Stimulated activated CD4-positive, alpha-beta T cell treated with anti-CD3 and anti-CD28 coated beads, Interleukin-12 subunit alpha, Interleukin-12 subunit beta, amount 100 ng/mL, for 4 hours (primary cell): ENCODE measurements around the gene BCL2L1.
"Not testable (repeated sequence)": the region's sequence is repeated elsewhere in the genome, so short reads cannot be mapped to it uniquely, and the experiment has no call there.

Experiments
- DNase-seq: peaks from one replicate; pipeline ENCODE4 v3.0.0-alpha.2; 2020

BCL2L1 gene

DNA sequence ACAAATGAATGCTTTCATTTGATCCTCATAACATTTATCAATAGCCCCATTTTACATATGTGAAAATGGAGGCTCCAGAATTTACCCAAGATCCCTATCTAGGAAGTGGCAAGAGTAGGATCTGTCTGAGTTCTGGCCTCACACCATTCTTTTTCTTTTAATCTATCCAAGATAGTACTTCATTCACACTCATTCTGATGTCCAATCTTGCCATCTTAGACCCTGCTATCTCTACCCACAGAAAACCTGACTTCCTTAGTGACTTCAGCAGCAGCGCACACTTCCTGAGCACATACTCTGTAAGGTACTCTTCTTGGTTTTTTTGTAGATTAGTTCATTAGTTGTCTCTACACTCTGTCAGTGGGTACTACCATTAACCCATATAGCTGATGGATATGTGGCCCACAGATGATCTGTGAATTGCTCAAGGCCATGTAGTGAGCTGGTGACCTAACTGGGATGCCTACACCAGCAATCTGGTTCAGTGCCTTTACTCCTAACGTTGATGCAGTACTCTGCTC is 48.7 kb downstream of the BCL2L1 start:
- no peak for DNase-seq

- DNase-seq, result no peak
Measured at GRCh38 chr20:31673435-31673834, 49.2 kb downstream of the BCL2L1 start.

DNA sequence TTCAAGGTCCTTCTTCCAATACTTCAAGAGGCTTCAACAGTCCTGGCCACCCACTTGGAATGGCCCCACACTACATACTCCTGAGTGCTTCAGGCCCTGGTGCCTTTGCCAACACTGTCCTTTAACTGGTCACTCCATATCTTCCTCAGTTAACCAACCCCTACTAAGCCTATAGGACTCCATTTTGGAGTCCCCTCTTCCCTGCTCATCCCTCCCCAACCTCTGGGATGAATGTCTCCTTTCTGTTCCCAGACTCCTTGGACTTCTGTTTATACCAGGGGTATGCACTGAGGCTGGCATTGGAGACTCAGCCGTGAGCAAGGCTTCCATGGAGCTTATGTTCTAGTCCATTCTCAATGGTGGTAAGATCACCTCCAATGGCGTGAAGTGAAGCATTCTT is 51.3 kb downstream of the BCL2L1 start:
- DNase-seq, result no peak

DNA sequence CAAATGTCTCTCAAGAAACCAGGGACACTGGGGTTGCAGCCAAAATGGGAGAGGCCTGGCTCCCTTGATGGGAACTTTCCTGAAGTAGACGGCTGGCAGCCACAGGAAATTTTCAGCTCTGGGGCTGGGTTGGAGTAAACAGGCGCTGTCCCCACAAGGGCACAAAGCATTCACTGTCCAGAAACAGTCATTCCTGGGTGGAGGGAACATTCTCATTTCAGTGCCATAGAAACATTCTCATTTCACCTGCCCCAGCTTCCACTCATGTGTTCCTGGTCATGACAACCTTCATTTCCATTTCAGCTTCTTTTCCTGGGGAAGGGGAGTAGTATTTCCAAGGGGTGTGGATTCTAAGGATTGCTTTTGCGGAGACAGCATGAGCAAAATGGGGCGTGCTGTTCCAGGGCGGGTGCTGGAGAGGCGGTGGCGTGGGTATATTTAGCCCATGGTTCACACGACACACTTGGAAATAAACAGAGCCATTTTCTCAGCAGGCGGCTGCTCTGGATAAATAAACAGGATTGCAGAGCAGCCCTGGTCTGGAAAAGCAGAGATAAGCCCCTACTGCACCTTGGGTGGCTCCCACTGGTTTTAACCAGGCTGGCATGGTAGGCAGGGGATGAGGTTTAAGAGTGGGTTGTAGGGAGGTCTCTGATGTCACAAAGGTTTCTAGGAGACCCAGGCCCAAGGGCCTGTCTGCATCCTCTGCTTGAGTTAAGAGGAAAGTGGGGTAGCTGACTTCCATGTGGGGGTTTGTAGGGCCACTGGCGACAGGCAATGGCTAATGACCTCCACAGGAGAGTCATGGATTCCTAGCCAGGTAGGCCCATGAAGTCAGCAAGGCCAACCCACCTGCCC is 52.1 kb downstream of the BCL2L1 start:
- no peak for DNase-seq

- no peak for DNase-seq
Measured at GRCh38 chr20:31669876-31670275, 52.8 kb downstream of the BCL2L1 start.

- DNase-seq, result not testable (repeated sequence)
Measured at GRCh38 chr20:31668944-31669343, 53.7 kb downstream of the BCL2L1 start.

DNA sequence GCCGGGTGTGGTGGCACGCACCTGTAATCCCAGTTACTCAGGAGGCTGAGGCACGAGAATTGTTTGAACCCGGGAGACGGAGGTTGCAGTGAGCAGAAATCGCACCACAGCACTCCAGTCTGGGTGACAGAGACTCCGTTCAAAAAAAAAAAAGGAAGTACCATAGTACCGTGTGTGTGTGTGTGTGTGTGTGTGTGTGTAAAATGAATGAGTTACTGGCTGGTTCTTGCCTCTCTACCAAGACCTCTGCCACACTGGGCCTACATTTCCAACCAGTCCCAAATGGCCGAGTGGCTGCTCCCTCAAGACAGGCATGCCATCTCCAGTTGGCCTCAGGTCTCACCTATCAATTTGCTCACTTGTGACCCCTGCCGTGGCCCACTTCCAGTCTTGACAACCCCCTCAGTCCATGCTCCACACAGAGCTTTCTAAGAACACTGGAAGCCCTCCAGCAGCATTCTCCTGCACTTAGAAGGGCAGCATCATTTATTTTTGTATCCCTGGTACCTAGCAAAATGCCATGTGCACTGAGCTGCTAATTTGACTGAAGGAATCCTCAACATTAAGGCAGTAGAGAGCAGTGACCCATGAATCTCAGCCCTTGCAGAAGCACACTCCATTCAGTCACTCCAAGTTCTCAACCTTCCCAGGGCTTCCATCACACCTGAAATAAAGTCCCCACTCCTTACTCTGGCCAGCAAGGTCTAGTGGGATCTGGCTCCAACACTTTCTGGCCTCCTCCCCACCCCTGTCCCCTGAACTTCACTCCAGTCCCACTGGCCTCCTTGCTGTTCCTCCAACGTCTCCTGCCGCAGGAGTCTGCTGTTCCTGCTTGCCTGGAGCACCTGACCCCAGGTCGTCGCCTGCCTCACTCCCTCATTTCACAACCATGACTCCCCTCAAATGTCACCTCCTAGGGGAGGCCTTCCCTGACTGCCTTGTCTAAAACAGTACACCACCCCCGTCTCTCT is 55.1 kb downstream of the BCL2L1 start:
- no peak for DNase-seq

- DNase-seq, result no peak
Measured at GRCh38 chr20:31666258-31667042, 56.2 kb downstream of the BCL2L1 start.

DNA sequence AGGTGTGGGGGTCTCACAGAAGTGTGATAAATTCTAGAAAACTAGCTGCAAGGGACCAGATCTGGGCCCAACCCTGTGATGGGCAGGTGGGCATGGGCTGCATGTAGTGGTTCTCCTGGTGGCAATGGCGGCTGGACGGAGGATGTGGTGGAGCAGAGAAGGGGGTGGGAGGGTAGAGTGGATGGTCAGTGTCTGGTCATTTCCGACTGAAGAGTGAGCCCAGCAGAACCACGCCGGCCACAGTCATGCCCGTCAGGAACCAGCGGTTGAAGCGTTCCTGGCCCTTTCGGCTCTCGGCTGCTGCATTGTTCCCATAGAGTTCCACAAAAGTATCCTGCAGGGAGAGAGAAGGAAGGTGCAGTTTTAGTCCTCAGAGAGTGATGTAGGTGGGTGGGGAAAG is 56.9 kb downstream of the BCL2L1 start:
- DNase-seq, result no peak

- DNase-seq, result no peak
Measured at GRCh38 chr20:31664696-31665354, 57.8 kb downstream of the BCL2L1 start.

DNA sequence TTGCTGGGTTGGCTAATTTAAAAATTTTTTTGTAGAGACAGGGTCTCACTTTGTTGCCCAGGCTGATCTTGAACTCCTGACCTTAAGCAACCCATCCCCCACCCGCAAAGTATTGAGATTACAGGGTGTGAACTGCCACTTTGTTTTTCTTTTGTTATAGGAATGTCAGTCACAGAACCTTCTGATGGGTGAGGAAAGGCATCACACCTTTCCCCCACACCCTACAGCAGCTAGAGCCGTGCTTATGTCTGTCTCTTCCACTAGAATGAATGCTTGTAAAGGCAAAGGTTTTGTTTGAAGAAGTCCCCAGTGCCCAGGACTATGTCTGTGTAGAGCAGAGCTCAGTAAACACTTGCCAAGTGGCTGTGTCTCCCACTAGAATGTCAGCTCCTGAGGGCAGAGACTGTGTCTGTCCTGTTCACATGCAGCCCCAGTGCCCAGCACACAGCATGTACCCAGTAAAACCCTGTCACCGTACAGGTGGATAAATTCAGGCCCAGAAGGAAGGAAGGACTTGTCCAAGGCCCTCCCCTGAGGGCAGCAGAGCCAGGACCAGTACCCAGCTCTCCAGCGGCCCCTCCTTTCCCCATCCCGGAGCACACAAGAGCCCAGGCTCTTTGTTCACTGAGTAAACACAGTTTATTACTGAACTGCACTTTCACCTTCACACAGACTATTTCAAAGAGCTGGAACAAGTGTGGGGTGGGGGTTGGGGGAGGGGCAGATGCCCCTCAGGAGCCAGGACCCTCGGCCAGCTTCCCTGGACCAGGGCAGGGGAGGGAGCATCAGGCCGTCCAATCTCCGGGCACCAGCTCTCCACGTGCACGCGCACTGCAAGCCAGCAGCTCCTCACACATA is 58.6 kb downstream of the BCL2L1 start:
- DNase-seq, result no peak

- DNase-seq, result no peak
Measured at GRCh38 chr20:31663524-31663837, 59.2 kb downstream of the BCL2L1 start.

- DNase-seq, result no peak
Measured at GRCh38 chr20:31662372-31662854, 60.3 kb downstream of the BCL2L1 start.

- DNase-seq, result peak; percentile 83
Measured at GRCh38 chr20:31661625-31662371, 60.9 kb downstream of the BCL2L1 start.

DNA sequence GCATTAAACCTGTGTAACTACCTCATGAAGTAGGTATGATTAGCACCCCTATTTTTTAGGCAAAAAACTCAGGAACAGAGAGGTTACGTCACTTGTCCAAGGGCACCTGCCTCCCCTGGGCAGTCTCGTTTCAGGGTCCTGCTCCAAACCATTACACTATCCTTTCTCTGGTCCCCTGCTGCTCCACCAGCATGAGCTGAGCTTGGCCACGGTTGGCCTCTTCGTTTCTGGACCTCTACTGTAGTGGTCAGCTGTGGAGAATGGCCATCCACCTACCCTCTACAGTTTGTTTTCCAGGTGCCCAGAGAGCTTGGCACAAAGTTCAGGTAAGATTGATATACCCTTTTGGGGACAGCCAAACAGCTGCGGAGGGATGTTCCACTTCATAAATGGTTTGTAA is 68.1 kb downstream of the BCL2L1 start:
- DNase-seq, result no peak

DNA sequence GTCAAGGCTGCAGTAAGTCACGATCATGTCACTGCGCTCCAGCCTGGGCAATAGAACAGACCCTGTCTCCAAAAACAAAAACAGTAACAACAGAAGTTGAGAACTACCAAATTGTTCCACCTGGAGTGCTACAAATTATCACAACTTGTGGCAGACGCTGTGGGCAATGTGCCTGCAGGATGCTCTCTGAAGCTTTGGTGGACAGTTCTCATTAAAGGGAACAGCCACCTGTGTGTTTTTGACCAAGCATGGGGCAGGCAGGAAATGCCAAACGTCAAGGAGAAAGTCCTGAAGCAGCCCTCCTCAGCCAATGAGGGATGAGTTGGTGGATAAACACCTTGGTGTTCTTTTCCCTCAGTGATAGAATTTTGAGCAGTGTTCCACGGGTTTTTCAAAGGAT is 69.1 kb downstream of the BCL2L1 start:
- no peak for DNase-seq

- DNase-seq, result no peak
Measured at GRCh38 chr20:31652917-31653396, 69.7 kb downstream of the BCL2L1 start.

DNA sequence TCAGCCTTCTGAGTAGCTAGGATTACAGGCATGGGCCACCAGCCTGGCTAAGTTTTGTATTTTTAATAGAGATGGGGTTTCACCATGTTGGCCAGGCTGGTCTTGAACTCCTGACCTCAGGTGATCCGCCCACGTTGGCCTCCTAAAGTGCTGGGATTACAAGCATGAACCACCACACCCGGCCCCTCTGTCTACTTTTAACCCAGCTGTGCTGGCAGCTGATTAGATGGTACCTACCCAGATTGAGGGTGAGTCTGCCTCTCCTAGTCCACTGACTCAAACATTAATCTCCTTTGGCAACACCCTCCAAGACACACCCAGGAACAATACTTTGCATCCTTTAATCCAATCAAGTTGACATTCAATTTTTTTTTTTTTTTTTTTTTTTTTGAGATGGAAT is 74.6 kb downstream of the BCL2L1 start:
- not testable (repeated sequence) for DNase-seq

- DNase-seq, result no peak
Measured at GRCh38 chr20:31644701-31645100, 78.0 kb downstream of the BCL2L1 start.

DNA sequence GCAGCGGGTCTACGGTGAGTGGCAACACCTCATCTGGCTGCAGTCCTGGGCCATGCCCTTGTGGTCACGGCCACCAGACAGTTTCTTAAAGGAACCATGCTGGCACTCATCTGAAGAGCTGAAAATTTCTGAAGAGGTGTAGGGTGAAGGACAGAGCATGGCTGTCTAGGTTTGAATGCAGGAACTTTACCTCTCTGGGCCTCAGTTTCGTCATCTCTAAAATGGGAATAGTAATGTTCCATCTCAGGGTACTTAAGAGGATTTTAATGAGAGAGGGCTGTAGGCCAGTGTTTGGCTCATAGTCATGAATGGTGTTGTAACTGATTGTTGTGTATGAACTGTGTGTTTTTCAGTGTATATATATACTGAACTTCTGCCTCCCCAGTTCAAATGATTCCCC is 79.1 kb downstream of the BCL2L1 start:
- DNase-seq, result no peak
